SIG-M5 treated with dmso at 0.1 percent for 504 hours (cell line): ENCODE results near the gene RAB28.

Experiments
- DNase-seq: peaks from one replicate; lab custom pipeline; 2025; ENCODE audit not compliant: unreplicated experiment; lab: John Stamatoyannopoulos, UW

The RAB28 gene

DNA sequence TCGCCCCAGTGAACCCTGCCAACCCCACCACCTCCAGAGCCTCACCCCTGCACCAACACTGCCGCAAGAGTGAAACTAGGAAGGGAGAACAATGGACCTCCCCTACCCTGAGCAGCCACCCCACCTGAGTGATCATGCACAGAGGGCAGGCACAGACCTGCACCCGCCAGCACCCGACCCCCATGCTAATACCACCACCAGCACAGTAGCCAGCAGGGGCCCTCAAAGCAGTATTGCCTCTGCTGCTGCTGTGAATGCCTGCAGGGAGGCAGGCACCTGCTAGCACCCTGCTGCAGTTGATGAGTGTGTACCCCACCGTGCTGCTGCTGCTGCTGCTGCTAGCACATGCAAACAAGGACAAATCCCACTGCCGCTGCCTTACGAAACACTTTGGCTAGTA is 100.1 kb downstream of the RAB28 start:
- DNase-seq: no peak

DNA sequence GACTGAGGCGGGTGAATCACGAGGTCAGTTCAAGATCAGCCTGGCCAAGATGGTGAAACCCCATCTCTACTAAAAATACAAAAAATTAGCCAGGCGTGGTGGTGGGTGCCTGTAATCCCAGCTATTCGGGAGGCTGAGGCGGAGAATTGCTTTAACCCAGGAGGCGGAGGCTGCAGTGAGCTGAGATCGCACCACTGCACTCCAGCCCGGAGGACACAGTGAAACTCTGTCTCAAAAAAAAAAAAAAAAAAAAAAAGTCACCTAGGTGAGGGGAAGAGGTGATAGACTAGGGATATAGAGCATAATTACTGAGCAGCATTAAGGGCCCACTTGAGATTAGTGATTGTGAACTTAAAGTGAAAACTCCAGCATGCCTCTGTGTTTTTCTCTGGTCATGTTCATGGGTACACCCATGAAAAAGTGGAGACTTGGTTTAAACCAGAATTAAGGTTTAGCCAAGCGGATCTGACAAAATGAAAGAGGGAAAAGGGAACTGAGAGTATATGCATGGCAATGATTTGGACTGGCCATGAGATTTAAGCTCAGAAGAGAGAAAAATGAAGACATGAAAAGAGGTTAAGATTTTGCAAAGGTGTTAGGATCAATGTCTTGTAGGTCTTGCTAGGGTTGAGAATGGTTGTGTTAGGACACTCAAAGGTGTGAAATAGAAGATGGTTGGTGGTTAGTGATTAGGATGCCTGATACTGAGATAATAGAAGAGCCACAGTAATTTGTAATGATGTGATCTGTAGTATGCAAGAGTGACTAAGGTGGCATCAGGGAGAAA is 105.0 kb downstream of the RAB28 start:
- DNase-seq: no peak

DNA sequence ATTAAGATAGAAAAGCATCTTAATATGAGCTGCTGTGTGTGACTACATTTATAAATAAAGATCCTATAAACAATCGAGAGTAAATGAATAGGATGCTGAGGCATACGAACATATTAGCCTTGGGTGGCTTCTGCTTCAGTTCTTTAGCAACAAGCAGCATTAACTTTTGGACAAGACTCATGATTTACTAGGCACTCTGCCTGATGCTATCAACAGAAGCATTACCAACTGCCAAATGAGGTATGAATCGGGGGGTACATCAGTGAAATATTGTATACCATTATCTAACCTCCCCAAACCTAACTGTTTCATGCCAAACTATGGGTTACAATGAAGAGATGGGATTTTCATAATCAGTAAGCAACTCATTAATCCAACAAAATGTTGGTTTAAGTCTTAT is 113.1 kb downstream of the RAB28 start:
- no peak for DNase-seq

DNA sequence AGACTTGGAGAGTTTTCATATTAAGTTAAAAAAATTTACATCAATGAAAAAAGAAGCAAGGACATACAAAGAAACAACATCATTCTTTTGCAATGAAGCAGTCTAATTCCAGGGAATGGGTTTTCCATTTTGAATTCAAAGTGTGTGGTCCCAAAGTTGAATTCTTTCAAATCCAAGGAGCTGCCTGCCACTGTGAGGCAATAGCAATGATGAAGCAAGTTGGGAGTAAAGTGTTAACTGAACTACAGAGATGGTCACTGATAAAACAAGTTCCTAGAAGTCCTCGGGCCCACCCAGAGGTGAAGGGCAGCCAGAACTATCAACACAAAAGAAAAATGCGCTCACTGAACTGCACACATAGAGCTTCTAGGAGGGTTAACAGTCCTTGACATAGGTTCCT is 115.9 kb downstream of the RAB28 start:
- no peak for DNase-seq

GRCh38 chr4:13367691-13368090 is 116.4 kb downstream of the RAB28 start:
- no peak for DNase-seq

DNA sequence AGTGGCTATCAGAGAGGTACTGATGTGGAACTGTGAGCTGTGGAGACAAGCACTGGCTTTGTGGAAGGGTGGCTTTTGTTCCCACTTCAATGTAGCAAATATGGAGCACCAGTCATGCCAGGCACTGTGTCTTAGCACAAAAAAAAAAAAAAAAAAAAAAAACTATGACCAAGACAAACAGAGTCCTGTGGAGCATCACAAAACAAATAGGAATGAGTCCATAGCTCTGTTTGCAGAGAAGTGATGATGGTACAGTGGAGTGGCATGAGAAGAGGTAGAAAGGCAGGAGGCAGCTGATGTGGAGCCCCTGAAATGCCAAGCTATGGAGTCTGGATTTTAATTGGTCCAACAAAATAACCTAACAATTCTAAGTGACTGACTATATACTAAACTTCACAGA is 116.9 kb downstream of the RAB28 start:
- no peak for DNase-seq

DNA sequence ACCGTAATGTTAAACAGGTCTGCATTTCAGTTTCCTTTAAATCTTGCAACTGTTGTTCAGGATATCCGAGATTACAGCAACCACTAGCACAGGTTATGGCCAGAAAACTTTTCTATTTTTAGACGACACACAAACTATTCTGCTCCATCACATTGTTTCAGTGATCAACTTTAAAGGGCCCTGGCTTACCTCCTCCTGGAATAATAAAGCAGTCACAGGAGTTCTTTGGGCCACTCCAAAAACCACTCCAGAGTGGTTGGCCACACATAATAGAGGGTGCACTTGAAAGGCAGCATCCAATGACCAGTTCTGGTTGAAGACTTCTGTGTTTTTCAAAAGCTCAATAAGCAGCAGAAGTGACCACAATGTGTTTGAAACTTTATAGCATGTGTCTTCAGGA is 118.9 kb downstream of the RAB28 start:
- DNase-seq: no peak

- DNase-seq: no peak
Measured at GRCh38 chr4:13364653-13365052, 119.5 kb downstream of the RAB28 start.

GRCh38 chr4:13364172-13364571 is 120.0 kb downstream of the RAB28 start:
- DNase-seq: no peak

DNA sequence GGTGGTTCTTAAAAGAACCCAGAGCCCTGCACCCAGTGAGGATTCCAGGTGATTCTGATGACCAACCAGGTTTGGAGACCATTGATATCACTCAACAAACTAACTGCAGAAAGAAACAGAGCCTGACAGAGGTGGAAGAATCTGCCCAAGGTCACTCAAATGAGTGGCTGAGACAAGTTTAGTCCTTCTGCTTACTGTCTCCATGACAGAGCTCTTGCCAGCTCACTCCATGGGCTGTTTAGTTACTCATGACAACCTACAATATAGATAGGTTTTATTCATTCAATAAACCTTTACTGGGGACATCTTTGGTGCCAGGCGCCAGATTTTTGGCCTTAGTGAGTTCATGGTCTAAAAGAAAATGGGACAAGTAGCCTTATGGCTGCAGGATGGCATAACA is 124.3 kb downstream of the RAB28 start:
- DNase-seq: no peak

GRCh38 chr4:13355111-13355880 is 128.8 kb downstream of the RAB28 start:
- no peak for DNase-seq

DNA sequence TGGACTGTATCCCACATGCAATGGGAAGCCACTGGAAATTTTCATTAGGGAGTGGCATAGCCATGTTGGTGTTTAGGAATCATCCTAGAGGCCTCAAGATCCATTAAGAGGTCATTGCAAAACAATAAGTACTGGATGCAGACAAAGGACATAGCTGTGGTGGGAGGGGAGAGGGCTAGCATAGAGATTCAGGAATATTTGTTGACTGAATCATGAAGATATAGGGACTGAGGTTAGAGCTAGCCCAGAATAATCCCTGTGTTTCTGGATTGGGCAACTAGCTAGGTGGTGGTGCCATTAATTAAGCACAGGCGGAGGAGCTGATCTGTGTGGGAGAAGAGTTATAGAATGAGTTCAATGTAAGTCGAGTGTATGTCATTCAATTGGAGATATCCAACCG is 135.0 kb downstream of the RAB28 start:
- no peak for DNase-seq

- DNase-seq: no peak
Measured at GRCh38 chr4:13348216-13348615, 135.9 kb downstream of the RAB28 start.

DNA sequence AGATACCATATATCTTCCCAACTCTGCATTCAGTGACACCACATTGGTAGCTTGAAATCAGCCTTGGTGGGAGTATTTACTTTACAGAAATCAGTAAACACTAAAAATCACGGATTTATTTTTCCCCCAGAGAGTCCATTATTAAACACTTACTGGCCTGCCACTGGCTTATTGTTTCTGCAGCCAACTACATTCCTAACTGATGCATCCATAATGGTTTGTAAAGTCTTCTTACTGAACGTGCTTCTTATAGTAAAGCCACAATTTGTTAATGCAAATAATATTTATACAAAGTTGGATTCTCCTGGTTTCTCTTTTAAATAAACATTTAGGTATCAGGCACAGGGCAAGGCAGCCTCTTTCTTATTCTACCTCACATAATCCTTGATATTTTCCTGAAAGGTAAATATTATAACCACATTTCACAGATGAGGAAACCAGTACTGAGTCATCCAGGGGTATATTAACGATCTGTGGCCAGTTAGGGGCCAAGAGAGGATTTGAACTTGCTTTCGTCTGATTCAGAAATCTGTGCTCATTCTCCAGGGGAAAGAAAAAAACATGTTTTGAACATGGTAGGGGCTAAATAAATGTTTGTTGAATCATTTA is 136.5 kb downstream of the RAB28 start:
- DNase-seq: no peak

GRCh38 chr4:13344216-13344615 is 139.9 kb downstream of the RAB28 start:
- no peak for DNase-seq

DNA sequence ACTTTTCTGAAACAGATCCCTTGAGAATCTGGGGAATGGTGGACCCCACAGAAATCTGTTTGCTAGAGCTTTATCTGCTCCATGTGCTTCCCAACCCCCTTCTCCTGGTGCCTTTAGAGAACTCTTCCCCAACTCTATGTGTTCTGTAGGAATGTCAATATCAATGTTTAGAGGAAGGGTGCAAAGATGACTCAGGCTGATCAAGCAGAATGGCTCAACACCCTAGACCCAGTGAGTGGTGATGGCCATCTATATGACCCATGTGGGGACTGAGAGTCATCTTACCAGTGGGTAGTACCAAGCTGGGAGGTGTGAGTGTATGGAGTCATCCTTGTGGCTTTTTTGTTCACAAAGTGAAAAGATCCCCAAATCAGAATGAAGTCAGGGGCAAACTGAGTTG is 143.5 kb downstream of the RAB28 start:
- DNase-seq: no peak

GRCh38 chr4:13331827-13332226 is 152.3 kb downstream of the RAB28 start:
- no peak for DNase-seq

- DNase-seq: no peak
Measured at GRCh38 chr4:13329963-13330362, 154.2 kb downstream of the RAB28 start.

DNA sequence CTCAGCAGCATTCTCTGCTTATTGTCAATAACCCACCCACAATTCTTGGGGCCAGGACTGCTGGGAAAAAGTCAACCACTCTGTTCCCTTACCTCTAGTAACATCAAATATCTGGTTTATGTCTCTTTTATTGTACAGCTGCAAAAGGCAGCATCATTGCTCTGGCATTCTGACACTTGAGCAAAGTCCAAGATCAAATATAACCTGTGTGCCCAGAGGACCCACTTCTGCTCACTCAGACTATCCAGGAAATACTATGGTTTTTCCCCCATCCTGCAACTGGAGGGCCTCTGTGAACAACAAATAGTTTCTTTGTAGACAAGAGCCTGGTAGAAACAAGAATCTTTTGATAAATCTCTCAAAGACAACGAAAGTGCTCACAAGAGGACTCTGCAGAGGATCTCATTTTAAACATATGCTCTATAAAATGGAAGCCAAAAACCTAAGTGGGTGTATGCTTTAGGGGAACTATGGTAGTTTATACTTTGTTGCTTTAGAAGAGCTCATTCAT is 154.7 kb downstream of the RAB28 start:
- DNase-seq: no peak

- no peak for DNase-seq
Measured at GRCh38 chr4:13328591-13328990, 155.5 kb downstream of the RAB28 start.

DNA sequence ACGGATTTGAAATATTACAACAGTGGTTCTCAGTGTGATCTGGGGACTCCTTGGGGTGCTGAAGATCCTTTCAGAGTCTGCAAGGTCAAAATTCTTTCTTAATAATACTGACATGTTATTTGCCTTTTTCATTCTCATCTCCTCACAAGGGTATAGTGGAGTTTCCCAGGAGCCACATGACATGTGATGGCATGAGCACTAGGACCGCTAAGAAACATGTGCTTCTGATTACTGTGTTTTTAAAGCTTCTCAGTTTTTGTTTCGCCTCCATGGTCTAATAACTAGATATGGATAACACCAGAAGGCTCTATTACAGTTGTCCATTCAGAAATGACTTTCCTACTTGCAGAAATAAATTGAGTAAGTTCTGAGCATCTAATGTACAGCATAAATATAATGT is 156.1 kb downstream of the RAB28 start:
- DNase-seq: no peak

DNA sequence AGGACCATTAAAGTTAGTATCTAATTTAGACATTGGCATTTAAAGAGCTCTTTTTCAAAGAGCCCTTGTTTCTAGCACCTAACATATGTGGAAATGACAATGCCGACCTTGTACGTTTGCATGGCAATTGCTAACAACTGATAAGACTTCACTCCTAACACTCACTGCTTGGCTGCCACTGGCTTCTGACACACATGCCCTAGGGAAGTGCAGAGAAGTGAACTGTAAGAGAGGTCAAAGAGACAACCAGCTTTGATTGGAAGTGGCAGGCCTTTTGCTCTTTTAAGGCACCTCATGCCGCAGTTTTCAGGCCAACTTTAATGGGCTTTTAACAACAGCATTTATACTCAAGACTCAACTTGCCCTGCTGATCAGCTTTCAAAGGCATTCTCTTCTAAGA is 158.4 kb downstream of the RAB28 start:
- no peak for DNase-seq
